Muscle layer of duodenum (tissue), 2 donors: Measurements from ENCODE around the gene PKHD1.

ENCODE experiments used
- H3K27ac ChIP-seq: one replicate; pipeline ENCODE4 v1.7.0; 2013; ENCODE audit warnings: mild to moderate bottlenecking, low read length
- H3K27me3 ChIP-seq: one replicate; pipeline ENCODE4 v1.7.0; 2013; ENCODE audit warnings: low read depth, mild to moderate bottlenecking, control low read depth, low read length
- H3K36me3 ChIP-seq, 2 donors: one replicate each; pipeline ENCODE4 v1.7.0; 2013; ENCODE audit warnings: low read length in 2 of 2, control low read depth in 1 of 2, mild to moderate bottlenecking in 1 of 2; ENCODE audit not compliant: insufficient read depth in 2 of 2, control insufficient read depth in 1 of 2
- H3K4me1 ChIP-seq, 2 donors: one replicate each; pipeline ENCODE4 v1.7.0; 2013; ENCODE audit warnings: low read length in 2 of 2, mild to moderate bottlenecking in 2 of 2, control low read depth in 1 of 2, moderate library complexity in 1 of 2; ENCODE audit not compliant: insufficient read depth in 2 of 2, control insufficient read depth in 1 of 2
- H3K4me3 ChIP-seq, 2 donors: one replicate each; pipeline ENCODE4 v1.7.0; 2013; ENCODE audit warnings: low read length in 2 of 2, low read depth in 1 of 2, mild to moderate bottlenecking in 1 of 2
- H3K9me3 ChIP-seq, 2 donors: one replicate each; pipeline ENCODE4 v1.7.0; 2013; ENCODE audit warnings: low read length in 2 of 2, control low read depth in 1 of 2, mild to moderate bottlenecking in 1 of 2; ENCODE audit not compliant: control insufficient read depth in 1 of 2
- donor health status: healthy.

The PKHD1 gene

DNA sequence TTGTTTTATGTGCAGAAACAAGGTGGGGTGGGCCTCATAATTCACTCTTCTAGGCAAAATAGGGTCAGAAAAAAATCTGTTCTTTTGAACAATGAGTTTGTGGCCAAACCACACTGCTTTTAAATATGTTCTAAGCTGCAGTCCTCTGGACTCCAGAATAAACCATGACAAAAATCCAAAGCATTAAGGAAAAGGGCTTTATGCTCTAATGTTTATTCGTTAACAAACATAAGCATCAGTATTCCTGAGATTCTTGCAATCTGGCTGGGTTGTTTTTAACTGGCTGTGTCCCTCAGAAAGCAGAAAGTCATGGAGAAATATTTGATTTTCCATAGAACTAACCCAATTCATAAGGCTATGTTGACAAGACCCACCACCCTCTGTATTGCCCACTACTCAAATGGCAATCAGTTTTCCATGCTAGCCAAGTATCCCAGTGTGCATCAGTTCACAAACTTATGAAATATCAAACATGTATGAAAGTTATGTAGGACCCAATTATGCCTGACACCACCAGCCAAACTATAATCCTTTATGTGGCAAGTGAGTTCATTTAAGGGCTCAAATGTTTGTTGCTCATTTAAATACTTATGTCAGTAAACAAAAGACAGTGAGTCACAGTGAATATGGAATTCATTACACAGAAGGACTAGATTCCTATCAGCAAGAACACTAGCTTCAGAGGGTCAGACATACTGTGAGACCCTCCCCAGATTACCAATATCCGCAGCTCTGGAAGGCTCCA, 45.1 kb downstream of the PKHD1 start:
- H3K27ac ChIP-seq: no peak overlapping the region
- H3K36me3 ChIP-seq: no peaks in the 10 kb centered on the region
- no peaks in the 10 kb centered on the region for H3K4me1 ChIP-seq
- H3K27me3 ChIP-seq: no peaks in the 10 kb centered on the region
- H3K4me3 ChIP-seq: no peak overlapping the region
- H3K9me3 ChIP-seq: no peaks in the 10 kb centered on the region

DNA sequence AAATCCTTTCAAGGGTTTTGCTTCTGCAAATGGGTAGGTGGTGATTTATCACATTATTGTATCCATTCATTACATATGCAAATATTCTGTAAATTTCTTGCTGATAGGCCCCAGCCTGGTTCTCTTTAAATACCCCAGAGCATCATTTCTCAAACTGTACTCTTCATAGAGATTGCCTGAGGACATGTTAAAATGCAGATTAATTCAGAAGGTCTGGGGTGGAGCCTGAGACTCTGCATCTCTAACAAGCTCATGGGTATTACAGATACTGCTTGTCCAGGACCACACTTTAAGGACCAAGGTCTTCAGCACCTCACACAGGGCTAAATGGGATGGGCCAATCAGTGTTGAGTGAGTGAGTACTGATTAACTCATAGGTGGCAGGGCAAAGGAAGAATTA, 46.3 kb downstream of the PKHD1 start:
- H3K27me3 ChIP-seq: no peaks in the 10 kb centered on the region
- H3K4me3 ChIP-seq: no peak overlapping the region
- H3K27ac ChIP-seq: no peak overlapping the region
- H3K4me1 ChIP-seq: no peaks in the 10 kb centered on the region
- no peaks in the 10 kb centered on the region for H3K36me3 ChIP-seq
- H3K9me3 ChIP-seq: no peaks in the 10 kb centered on the region

DNA sequence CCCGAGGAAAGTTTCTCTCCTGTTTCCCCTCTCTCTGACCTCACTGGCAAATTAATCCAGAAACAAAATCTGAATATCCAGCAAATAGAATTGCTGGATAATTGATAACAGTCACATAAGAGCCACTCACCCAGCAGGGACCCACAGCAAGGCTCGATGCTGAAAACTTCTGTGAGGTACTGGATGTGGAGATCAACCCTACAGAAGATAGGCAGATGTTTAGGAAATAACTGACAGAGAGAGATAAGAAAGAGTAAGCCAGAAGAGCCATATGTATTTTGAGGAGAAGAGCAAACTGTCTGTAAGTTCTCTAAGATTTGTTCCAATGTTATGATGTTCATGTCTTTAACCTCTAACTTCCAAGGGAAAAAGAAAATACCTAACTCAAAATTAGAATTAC, 59.7 kb downstream of the PKHD1 start:
- Histone ChIP-seq H3K4me1 (no peaks in the 10 kb centered on the region), H3K36me3 (no peaks in the 10 kb centered on the region), H3K4me3 (no peak overlapping the region), H3K9me3 (no peaks in the 10 kb centered on the region), H3K27me3 (no peaks in the 10 kb centered on the region), H3K27ac (no peak overlapping the region)

DNA sequence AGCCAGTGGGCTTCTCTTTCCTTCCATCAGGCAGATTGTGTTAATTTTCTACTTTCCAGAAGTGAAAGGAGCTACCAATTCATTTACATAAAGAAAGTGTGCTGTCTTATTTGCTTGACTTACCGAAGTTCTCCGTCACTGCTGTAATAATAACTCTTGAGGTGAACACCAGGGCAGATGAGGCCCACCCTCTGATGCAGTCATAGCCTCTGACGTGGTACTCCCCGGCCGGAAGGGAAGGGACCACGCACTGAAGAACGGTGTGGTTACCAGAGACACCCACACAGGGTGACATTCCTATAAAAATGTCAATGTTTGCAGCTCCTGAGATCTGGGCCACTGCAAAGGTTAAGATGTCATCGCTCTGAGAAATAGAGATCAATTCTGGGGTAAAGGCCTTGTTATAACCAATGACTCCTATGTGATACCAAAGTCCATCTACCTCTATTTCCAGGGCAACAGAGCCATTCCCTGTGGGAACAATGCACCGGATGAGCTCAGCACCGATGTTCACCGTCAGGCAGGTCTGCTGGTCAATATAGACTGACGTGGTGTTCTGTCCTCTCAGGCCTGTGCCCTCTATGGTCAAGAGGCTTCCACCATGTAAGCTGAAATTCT, 62.9 kb downstream of the PKHD1 start:
- Histone ChIP-seq H3K4me1 (no peaks in the 10 kb centered on the region), H3K36me3 (no peaks in the 10 kb centered on the region), H3K27me3 (no peaks in the 10 kb centered on the region), H3K9me3 (no peaks in the 10 kb centered on the region), H3K4me3 (no peak overlapping the region), H3K27ac (no peak overlapping the region)

DNA sequence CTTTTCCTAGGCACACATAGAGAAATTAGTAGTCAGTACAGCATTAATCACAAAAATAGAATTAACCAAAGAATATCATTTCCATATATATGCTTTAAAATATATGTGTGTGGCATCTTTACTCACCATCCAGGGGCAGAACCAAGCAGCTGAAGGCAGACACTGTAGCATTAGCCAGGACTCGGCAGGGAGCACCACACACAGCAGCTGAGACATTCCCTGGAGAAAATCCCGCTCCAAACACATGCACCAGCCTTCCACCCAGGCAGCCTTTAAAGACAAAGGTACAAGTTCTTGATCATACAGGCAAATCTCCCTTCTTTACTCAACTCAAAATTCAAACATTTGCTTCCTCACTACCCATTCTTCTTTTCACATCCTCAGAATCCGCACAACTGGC, 64.7 kb downstream of the PKHD1 start:
- no peak overlapping the region for H3K4me3 ChIP-seq
- no peaks in the 10 kb centered on the region for H3K9me3 ChIP-seq
- no peaks in the 10 kb centered on the region for H3K36me3 ChIP-seq
- H3K4me1 ChIP-seq: no peaks in the 10 kb centered on the region
- no peak overlapping the region for H3K27ac ChIP-seq
- no peaks in the 10 kb centered on the region for H3K27me3 ChIP-seq

DNA sequence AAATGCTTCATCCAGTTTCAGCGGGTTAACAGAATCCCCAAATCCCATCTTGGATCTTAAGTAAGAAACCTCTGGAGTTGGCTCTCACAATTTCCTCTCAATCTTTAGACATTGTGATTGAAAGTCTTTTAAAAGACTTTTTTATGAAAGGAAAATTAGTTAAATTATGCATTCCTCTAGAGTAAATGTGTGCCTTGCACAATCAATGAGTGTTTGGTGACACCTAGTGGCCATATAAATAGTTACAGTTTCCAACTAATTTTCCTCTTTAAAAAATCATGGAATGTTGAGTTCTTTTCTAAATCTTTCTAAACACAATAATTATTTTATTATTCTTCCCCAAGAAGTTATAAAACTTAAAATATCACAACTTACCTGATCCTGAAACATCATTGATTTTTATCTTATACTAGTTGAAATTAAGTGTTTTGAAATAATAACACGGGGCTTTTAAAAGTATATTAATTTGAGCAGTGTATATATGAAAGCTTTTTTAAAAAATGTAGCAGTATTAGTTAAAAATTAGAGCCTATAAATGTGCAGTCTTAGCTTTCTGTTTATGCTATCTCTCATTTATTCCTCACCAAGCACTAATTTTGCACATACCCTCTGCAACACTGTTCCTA, 66.4 kb downstream of the PKHD1 start:
- no peaks in the 10 kb centered on the region for H3K36me3 ChIP-seq

DNA sequence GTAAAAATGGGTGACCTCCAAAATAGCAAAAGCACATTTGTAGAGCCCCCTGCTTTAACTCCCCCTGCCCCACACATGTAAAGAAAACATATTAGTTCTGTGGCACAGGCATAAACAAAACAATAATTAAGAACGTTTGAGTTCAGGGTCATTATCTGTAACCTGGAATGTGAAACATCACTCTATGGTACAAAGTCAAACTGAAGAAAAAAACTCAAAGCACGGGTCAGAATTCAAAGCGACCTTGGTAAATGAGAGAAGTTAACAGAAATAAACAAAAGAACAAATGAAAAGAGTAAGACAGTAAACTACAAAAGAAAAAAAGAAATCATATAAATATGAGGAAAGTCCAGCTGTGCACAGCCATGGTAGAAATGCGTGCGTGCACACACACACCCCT, 67.5 kb downstream of the PKHD1 start:
- no peaks in the 10 kb centered on the region for H3K4me1 ChIP-seq
- no peak overlapping the region for H3K27ac ChIP-seq
- no peaks in the 10 kb centered on the region for H3K27me3 ChIP-seq
- no peak overlapping the region for H3K4me3 ChIP-seq
- no peaks in the 10 kb centered on the region for H3K36me3 ChIP-seq
- H3K9me3 ChIP-seq: no peaks in the 10 kb centered on the region

More for the DNA sequence above, 66.4 kb downstream of the PKHD1 start:
- Histone ChIP-seq H3K4me1 (no peaks in the 10 kb centered on the region), H3K27me3 (no peaks in the 10 kb centered on the region), H3K27ac (no peak overlapping the region), H3K4me3 (no peak overlapping the region), H3K9me3 (no peaks in the 10 kb centered on the region)

DNA sequence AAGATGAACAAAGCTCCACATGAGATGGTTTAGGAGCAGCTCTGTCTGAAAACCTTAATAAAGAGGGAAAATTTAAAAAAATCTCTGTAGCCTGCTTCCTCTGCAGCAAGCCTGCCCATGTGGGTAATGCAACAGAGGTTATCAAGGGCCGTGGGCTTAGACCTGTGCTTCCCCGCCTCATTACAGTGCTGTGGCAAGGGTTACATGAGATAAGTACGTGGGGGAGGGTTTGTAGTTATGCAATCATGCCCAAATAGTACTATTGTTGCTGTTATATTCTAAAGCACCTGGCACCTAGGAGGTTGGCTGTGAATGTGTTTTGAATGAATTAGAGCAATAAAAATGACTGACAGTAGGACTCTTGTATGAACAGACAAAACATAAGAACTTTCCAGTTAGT, 68.3 kb downstream of the PKHD1 start:
- Histone ChIP-seq H3K4me1 (no peaks in the 10 kb centered on the region), H3K27ac (no peak overlapping the region), H3K27me3 (no peaks in the 10 kb centered on the region), H3K9me3 (no peaks in the 10 kb centered on the region), H3K36me3 (no peaks in the 10 kb centered on the region), H3K4me3 (no peak overlapping the region)

DNA sequence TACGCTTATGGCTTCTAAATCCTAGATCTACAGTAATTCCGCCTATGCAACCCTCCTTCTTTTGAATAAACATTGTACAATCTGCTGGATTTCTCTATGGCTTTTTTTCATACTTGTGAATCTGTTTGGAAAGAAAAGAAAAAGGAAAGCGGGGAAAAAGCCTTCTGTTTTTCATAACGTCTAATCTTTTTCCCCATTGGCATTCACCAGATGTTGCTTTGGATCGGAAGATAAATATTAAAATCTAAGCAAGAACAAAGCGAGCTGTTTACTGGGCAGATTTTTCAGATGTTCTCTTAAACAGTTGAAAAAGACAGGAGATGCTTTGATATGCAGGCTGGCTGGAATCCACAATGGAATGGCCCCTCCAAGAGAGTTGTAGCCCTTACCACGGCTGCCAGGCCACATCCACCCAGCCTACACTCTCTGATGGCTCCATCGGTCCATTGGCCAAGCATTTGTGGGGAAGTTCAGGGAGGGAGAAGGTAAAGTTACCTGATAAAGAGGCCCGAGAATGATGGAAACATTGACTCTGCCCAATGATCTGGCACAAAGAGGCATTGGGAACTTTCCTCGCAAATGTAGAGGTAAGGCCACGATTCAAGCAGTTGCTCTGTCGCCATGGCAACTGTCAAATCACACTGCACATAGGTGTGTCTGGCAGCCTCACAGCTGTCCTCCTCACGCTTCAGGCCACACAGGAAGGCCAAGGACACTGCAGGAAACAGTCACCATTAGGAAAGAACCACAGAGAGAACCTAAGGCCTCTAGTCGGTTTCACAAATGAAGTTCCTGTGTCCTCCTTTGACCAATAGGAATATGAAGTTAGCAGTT, 70.3 kb downstream of the PKHD1 start:
- H3K4me3 ChIP-seq: no peak overlapping the region
- no peak overlapping the region for H3K27ac ChIP-seq

DNA sequence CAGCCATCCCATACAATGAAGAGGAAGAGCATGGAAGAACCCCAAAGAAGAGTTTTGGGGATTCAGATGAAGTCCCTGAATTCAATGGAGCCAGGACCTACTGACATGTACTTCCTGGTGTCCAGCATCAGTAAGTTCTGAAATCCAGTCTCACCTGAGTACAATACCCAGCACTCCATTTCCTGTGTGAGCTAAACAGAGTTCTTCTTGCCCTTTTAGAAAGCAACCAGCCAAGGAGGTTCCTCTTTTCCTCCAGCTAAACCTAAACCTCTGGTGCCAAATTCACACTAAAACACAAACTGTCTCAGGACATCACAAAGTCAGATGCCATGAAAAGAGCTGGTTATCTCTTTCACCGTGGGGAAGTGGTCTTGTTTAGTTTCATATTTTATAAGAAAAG, 71.5 kb downstream of the PKHD1 start:
- H3K27ac ChIP-seq: no peak overlapping the region
- no peaks in the 10 kb centered on the region for H3K36me3 ChIP-seq
- no peaks in the 10 kb centered on the region for H3K27me3 ChIP-seq
- peaks cover 0 to under 1% of the 10 kb centered on the region in 2 donors for H3K4me1 ChIP-seq
- H3K9me3 ChIP-seq: no peaks in the 10 kb centered on the region
- H3K4me3 ChIP-seq: no peak overlapping the region

More for the DNA sequence above, 70.3 kb downstream of the PKHD1 start:
- no peaks in the 10 kb centered on the region for H3K27me3 ChIP-seq
- no peaks in the 10 kb centered on the region for H3K9me3 ChIP-seq
- no peaks in the 10 kb centered on the region for H3K4me1 ChIP-seq
- no peaks in the 10 kb centered on the region for H3K36me3 ChIP-seq

DNA sequence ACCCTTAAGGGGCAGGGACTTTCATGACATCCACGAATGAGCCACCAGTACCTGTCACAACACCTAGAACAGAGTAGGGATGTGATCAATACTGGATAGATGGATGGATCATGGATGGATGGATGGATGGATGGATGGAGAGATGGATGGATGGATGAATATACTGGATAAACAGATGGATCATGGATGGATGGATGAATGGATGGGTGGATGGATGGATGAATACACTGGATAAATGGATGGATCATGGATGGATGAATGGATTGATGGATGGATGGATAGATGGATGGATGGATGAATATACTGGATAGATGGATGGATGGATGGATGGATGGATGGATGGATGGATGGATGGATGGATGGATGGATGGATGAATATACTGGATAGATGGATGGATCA, 73.0 kb downstream of the PKHD1 start:
- no peak overlapping the region for H3K27ac ChIP-seq
- H3K4me1 ChIP-seq: peaks cover 0 to 9% of the 10 kb centered on the region in 2 donors
- H3K9me3 ChIP-seq: no peaks in the 10 kb centered on the region
- no peak overlapping the region for H3K4me3 ChIP-seq
- no peaks in the 10 kb centered on the region for H3K36me3 ChIP-seq
- H3K27me3 ChIP-seq: no peaks in the 10 kb centered on the region
